Activated T-cell treated with anti-CD3 and anti-CD28 coated beads, Interleukin-2, amount 50 U/mL, for 4 hours (primary cell): ENCODE results near the gene ANKRD36B. TPM values are rescaled to one million over a fixed set of nuclear protein-coding genes. Genes with fewer than 3 reads are reported as not detected.
"Not testable (repeated sequence)": the region's sequence is repeated elsewhere in the genome, so short reads cannot be mapped to it uniquely, and the experiment has no call there.

Experiments
- ATAC-seq, 2 donors: fragments of 200-7000 bp; cut with Tn5 transposase; one replicate each; pipeline ENCODE4 v1.10.0; 2021
- DNase-seq: peaks from one replicate; pipeline ENCODE4 v3.0.0-alpha.2; 2020
- H3K27me3 Mint-ChIP-seq: one replicate; pipeline ENCODE4 v1.8.0; 2021; ENCODE audit warnings: low read depth, mixed read lengths
- H3K36me3 Mint-ChIP-seq: one replicate; pipeline ENCODE4 v1.8.0; 2022; ENCODE audit warnings: mixed read lengths; ENCODE audit not compliant: insufficient read depth
- H3K4me1 Mint-ChIP-seq: one replicate; pipeline ENCODE4 v1.8.0; 2021; ENCODE audit warnings: low read depth, mixed read lengths
- H3K4me3 Mint-ChIP-seq: one replicate; pipeline ENCODE4 v1.8.0; 2021; ENCODE audit warnings: mild to moderate bottlenecking, moderate library complexity, mixed read lengths
- H3K9me3 Mint-ChIP-seq: one replicate; pipeline ENCODE4 v1.8.0; 2021; ENCODE audit warnings: mixed read lengths
- total RNA-seq, 3 donors: library from RNA; stranded (reverse); gene quantifications; one replicate each; pipeline ENCODE4 v1.2.1, GENCODE V29; 2021

Gene ANKRD36B
- 10 to 100 TPM; 12.2 to 17.3 (median 13.7) TPM for total RNA-seq

DNA sequence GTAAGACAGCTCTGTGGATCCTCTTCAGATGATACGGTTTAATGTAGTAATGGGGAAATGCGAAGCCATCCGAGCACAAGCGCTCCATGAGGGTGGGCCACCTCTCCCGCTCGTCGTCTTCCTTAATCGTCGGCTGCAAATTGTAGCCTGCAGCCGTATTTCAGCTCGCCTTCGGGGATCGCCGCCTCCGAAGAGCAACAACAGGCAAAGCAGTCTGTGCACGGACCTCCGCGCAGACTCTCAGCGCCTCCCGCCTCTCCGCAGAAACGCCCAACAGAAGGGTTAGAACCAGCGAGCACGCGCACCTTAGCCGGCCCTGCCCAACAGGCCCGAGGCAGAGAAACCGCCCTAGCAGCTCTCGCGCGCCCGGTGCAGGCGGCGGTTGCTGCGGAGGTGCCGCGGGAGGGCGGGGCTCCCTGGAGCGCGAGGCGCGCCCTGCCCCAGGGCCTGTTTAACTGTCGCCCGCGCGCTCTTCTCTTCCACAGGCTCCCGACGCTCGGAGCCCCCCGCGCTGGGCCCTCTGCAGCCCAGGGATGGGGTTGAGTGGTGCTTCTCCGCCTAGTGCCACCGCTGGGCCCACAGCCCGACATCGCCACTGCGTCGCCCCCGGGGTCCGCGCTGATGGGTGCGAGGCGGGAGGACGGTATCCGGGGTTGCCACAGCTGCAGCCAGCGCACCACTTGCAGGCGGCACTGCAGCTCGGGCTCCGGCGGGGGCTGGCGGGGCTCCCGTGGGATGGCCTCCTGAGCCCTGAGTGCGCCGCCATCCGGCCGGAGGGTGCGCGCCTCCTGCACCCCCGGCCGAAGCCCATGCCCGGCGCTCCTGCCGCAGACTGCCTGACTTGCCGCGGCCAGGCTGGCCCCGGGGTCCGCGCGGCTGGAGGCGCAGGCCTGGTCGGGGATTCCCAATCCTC is at the start of gene ANKRD36B:
TSS of gene ANKRD36B (minus strand) at position 280 of the 913 bp plus-strand sequence. CDS start at position 88, 192 bp downstream.
- not testable (repeated sequence) for H3K36me3 Mint-ChIP-seq, H3K4me1 Mint-ChIP-seq, H3K27me3 Mint-ChIP-seq, H3K9me3 Mint-ChIP-seq
- H3K4me3 Mint-ChIP-seq: peak within 1 kb of the TSS; percentile 95
- ATAC-seq: peak; percentile 78 to 84
- DNase-seq: peak; percentile 40

GRCh38 chr2:97626049-97626430 is 36.4 kb upstream of the ANKRD36B start:
- not testable (repeated sequence) for H3K27me3 Mint-ChIP-seq, H3K4me3 Mint-ChIP-seq, ATAC-seq, DNase-seq, H3K9me3 Mint-ChIP-seq, H3K4me1 Mint-ChIP-seq, H3K36me3 Mint-ChIP-seq

DNA sequence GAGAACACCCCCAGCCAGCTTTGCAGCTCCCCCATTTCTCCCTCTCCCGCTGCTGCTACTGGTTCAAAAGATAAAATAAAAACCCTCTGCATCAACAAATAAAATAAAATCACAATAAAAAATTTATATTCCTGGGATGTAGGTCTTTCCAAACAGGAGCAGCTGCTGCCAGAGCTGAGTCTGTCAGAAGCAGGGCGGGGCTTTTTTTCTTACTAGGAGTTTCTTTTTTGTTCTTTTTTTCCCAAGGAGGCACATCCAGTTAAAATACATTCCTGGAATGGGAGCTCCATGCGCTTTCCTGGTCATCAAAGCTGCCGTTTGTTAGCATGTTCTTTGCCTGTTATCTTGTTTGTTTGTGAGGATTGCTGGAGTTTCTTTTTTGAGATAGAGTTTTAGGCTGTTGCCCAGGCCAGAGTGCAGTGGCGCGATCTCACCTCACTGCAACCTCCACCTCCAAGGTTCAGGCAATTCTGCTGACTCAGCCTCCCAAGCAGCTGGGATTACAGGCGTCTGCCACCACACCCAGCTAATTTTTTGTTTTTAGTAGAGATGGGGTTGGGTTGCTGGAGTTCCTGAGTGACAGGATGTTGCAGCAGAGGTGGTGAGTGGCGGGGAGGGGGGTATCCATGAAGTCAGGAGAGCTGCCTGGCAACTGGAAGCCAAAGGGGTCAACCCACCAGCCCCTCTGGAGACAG is 35.8 kb upstream of the ANKRD36B start:
- not testable (repeated sequence) for ATAC-seq, H3K4me1 Mint-ChIP-seq, H3K27me3 Mint-ChIP-seq

GRCh38 chr2:97622976-97623375 is 33.3 kb upstream of the ANKRD36B start:
- not testable (repeated sequence) for H3K27me3 Mint-ChIP-seq, DNase-seq, ATAC-seq, H3K36me3 Mint-ChIP-seq, H3K4me1 Mint-ChIP-seq, H3K9me3 Mint-ChIP-seq, H3K4me3 Mint-ChIP-seq

More for the DNA sequence above, 35.8 kb upstream of the ANKRD36B start:
- not testable (repeated sequence) for H3K4me3 Mint-ChIP-seq, H3K36me3 Mint-ChIP-seq, DNase-seq, H3K9me3 Mint-ChIP-seq

- not testable (repeated sequence) for H3K9me3 Mint-ChIP-seq, DNase-seq, H3K36me3 Mint-ChIP-seq, H3K4me1 Mint-ChIP-seq, ATAC-seq, H3K27me3 Mint-ChIP-seq, H3K4me3 Mint-ChIP-seq
These were observed 30.8 kb upstream of the ANKRD36B start for GRCh38 chr2:97620492-97620891.

DNA sequence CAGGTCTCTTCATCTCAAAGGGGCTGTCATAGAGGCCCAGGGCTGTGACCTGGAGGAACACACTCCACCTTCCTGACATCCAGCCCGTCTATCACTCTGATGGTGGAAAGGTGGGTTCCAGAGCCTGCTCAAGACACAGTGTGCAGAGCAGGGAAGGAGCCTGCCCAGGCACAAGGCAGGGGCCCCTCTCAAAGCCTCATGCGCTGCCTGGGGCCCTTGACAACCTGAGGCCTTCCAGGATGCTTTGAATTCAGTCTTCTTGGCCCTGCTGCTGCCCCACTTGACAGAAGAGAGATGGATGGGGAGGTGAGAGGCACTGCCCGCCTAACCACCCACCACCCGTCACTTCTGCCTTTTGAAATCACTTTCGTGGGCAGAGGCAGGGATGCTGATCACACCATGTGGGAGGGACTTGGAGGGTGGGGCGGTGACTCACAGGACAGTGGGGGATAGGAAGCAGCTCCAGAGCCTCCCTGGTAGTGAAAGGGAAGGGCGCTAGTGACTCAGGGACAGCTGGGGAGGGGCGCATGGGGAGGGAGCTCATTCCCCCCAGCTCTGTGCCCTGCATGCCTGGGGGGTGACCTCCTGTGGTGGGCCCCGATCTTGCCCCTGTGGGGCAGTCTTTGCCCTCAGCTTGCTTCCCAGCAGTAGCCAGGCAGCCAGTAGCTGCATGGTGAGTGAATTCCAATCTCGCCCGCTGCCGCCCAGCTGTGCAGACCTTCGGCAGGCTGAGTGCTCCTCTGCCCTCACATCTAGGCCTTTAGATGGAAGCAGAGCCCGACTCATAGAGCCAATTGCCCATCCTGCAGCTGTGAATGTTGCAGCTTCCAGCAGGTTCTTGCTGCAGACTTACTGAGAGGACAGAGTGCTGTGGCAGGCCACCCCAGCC is 29.5 kb upstream of the ANKRD36B start:
- ATAC-seq: peak; percentile 81 to 88
- not testable (repeated sequence) for H3K36me3 Mint-ChIP-seq, H3K9me3 Mint-ChIP-seq, DNase-seq, H3K4me1 Mint-ChIP-seq, H3K4me3 Mint-ChIP-seq, H3K27me3 Mint-ChIP-seq

GRCh38 chr2:97617911-97618310 is 28.2 kb upstream of the ANKRD36B start:
- H3K4me1 Mint-ChIP-seq: no peaks in the 10 kb centered on the region
- no peak for DNase-seq
- H3K36me3 Mint-ChIP-seq: no peaks in the 10 kb centered on the region
- no peaks in the 10 kb centered on the region for H3K27me3 Mint-ChIP-seq
- no peak for ATAC-seq
- no peak overlapping the region for H3K4me3 Mint-ChIP-seq
- no peaks in the 10 kb centered on the region for H3K9me3 Mint-ChIP-seq

- not testable (repeated sequence) for DNase-seq, ATAC-seq, H3K27me3 Mint-ChIP-seq, H3K9me3 Mint-ChIP-seq, H3K36me3 Mint-ChIP-seq, H3K4me1 Mint-ChIP-seq, H3K4me3 Mint-ChIP-seq
These were observed 26.1 kb upstream of the ANKRD36B start for GRCh38 chr2:97615746-97616145.

GRCh38 chr2:97611895-97612294 is 22.2 kb upstream of the ANKRD36B start:
- DNase-seq, H3K27me3 Mint-ChIP-seq, H3K36me3 Mint-ChIP-seq, H3K4me3 Mint-ChIP-seq, ATAC-seq, H3K4me1 Mint-ChIP-seq, H3K9me3 Mint-ChIP-seq: not testable (repeated sequence)

GRCh38 chr2:97608745-97609144 is 19.1 kb upstream of the ANKRD36B start:
- not testable (repeated sequence) for H3K4me1 Mint-ChIP-seq, DNase-seq, H3K27me3 Mint-ChIP-seq, H3K36me3 Mint-ChIP-seq, H3K4me3 Mint-ChIP-seq, H3K9me3 Mint-ChIP-seq, ATAC-seq

DNA sequence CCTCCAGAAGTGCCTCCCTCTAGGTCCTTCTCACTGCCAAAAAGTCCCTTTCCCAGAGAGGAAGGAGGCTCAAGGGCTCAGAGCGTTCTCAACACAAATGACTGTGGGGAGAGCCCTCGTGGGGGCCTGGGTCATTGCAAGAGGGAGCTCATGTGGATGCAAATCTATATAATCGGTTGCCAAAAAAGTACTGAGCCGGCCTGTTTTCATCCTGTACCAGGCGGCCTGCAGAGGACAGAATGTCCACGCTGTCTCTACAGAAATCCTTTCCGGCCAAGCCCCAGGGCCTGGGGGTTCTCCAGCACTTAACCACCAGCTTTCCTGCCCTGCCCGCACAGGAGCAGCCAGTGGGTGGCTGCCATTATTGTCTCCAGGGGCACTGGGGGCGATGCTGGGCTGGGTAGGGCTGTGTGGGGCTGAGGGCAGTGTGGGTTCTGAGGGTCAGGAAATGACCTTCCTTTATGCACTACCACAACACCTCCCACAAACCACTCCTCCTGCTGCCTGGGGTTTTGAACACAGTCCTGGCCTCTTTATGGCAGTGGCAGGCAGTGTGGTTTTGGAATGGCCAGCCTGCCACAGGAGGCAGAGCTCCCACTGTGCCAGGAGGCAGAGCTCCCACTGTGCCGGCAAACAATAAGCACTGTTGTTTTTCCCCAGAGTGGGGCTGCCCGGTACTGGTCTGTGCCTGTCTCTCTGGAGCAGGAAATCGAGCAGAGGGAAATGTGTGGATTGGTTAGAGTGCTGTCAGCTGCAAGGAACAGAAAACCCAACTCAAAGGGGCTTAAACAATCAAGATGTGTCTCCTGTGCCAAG is 16.1 kb upstream of the ANKRD36B start:
- H3K36me3 Mint-ChIP-seq, H3K4me3 Mint-ChIP-seq, H3K27me3 Mint-ChIP-seq, H3K9me3 Mint-ChIP-seq, DNase-seq, ATAC-seq, H3K4me1 Mint-ChIP-seq: not testable (repeated sequence)

DNA sequence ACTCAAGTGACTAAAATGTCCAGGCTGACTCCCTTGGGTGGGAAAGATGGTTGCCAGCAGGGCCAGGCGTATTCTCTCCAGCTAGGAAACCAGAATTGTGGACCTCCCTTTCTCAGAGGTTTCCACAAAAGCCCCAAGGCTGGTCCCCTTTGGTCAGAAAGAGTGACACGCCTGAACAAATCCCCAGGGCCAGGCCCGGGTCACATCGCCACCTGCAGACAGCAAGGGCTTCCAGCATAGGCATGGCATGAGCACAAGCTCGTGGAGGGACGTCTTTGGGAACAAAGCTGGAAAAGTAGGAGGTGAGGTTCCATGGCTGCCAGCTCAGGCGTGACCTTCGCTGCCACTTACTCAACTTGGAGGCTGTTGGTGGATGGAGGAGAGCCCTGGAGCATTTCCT is 15.4 kb upstream of the ANKRD36B start:
- H3K4me1 Mint-ChIP-seq, DNase-seq, H3K4me3 Mint-ChIP-seq, H3K36me3 Mint-ChIP-seq, H3K27me3 Mint-ChIP-seq, ATAC-seq, H3K9me3 Mint-ChIP-seq: not testable (repeated sequence)

DNA sequence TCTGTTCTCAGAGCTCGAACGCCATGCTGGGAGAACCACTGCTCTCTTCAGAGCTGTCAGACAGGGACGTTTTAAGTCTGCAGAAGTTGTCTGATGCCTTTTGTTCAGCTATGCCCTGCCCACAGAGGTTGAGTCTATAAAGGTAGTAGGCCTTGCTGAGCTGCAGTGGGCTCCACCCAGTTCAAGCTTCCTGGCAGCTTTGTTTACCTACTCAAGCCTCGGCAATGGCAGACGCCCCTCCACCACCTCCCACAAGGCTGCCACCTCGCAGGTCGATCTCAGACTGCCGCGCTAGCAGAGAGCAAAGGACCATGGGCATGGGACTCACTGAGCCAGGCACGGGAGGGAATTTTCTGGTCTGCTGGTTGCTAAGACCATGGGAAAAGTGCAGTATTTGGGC is 11.9 kb upstream of the ANKRD36B start:
- peaks cover 10% of the 10 kb centered on the region for H3K27me3 Mint-ChIP-seq
- H3K4me3 Mint-ChIP-seq, H3K4me1 Mint-ChIP-seq, H3K9me3 Mint-ChIP-seq, ATAC-seq, DNase-seq, H3K36me3 Mint-ChIP-seq: not testable (repeated sequence)
